Fibroblast of lung (primary cell): ENCODE data around the gene MTHFD2L.

ENCODE experiments used
- EZH2 ChIP-seq: IDR thresholded peaks from 2 replicates; pipeline ENCODE4 v1.5.1; 2012; ENCODE audit warnings: low read length, control low read depth, mild to moderate bottlenecking; ENCODE audit errors: missing control alignments
- TF ChIP-seq, protein P1 (sequence below), 2 donors: IDR thresholded peaks in 1 of 2; conservative IDR thresholded peaks in 1 of 2; 1 replicate in 1 of 2; 2 replicates in 1 of 2; pipeline ENCODE4 v1.5.1; 2011 to 2012; ENCODE audit warnings: low read length in 2 of 2, control low read depth in 1 of 2, inconsistent platforms in 1 of 2, low read depth in 1 of 2, mild to moderate bottlenecking in 1 of 2

DNA sequence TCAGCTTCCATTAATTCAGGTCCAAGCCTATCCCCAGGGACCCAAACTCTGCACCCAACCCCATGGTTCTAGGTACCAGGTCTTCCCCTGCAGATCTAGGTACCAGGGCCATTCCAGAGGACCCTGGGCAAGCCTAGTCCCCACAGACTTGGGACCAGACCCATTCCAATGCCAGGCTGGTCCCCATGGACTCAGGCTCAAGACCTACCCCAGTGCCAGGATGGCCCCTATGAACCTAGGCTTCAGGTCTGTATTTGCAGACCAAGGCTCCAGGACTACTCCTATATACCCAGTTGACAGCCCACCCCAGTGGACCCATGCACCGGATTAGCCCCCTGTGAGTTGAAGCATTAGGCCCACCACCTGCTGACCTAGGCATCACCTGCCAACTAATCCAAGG lies 8.9 kb downstream of the MTHFD2L start:
- TF ChIP-seq, protein P1, sequence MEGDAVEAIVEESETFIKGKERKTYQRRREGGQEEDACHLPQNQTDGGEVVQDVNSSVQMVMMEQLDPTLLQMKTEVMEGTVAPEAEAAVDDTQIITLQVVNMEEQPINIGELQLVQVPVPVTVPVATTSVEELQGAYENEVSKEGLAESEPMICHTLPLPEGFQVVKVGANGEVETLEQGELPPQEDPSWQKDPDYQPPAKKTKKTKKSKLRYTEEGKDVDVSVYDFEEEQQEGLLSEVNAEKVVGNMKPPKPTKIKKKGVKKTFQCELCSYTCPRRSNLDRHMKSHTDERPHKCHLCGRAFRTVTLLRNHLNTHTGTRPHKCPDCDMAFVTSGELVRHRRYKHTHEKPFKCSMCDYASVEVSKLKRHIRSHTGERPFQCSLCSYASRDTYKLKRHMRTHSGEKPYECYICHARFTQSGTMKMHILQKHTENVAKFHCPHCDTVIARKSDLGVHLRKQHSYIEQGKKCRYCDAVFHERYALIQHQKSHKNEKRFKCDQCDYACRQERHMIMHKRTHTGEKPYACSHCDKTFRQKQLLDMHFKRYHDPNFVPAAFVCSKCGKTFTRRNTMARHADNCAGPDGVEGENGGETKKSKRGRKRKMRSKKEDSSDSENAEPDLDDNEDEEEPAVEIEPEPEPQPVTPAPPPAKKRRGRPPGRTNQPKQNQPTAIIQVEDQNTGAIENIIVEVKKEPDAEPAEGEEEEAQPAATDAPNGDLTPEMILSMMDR (conservative IDR thresholded peaks at IDR 0.05 in 1 of 2, IDR thresholded peaks at IDR 0.05 in 1 of 2; ENCODE audit: low read depth in 1 of 2, low read length in 2 of 2): no peak
- TF ChIP-seq EZH2: no peak
